ENCODE data around the gene UMODL1.
A peak's percentile ranks its signal among the peaks of the same experiment; 100 is the strongest.

The UMODL1 gene, protein sequence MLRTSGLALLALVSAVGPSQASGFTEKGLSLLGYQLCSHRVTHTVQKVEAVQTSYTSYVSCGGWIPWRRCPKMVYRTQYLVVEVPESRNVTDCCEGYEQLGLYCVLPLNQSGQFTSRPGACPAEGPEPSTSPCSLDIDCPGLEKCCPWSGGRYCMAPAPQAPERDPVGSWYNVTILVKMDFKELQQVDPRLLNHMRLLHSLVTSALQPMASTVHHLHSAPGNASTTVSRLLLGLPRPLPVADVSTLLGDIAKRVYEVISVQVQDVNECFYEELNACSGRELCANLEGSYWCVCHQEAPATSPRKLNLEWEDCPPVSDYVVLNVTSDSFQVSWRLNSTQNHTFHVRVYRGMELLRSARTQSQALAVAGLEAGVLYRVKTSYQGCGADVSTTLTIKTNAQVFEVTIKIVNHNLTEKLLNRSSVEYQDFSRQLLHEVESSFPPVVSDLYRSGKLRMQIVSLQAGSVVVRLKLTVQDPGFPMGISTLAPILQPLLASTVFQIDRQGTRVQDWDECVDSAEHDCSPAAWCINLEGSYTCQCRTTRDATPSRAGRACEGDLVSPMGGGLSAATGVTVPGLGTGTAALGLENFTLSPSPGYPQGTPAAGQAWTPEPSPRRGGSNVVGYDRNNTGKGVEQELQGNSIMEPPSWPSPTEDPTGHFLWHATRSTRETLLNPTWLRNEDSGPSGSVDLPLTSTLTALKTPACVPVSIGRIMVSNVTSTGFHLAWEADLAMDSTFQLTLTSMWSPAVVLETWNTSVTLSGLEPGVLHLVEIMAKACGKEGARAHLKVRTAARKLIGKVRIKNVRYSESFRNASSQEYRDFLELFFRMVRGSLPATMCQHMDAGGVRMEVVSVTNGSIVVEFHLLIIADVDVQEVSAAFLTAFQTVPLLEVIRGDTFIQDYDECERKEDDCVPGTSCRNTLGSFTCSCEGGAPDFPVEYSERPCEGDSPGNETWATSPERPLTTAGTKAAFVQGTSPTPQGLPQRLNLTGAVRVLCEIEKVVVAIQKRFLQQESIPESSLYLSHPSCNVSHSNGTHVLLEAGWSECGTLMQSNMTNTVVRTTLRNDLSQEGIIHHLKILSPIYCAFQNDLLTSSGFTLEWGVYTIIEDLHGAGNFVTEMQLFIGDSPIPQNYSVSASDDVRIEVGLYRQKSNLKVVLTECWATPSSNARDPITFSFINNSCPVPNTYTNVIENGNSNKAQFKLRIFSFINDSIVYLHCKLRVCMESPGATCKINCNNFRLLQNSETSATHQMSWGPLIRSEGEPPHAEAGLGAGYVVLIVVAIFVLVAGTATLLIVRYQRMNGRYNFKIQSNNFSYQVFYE
- 4.7 reads per million, percentile 18 among the genes with 10 or more reads in this experiment for total RNA-seq

DNA sequence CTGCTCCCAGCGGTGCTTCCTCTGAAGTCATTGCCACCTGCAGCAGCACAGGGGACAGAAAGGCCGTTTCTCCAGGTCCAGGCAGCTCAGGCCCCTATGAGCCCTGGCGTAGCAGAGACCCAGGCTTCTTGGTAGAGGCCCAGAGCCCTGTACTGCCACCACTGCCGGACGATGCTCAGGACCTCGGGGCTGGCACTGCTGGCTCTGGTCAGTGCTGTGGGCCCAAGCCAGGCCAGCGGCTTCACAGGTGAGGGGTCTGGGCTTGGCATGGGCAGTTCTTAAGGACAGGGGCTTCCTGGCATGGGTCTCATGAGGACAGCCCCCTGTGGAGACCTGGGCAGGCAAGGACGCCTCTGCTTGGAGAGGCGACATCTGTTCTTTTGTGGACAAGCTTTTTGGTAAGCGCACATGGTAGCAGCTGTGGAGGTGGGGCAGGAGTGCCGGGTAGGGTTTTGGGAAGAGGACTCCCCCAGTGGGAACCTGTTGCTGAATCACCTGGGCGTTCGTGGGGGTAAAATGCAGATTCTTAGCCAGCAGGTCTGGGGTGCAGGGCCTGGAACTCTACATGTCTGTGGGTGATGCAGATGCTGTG, at the start of gene UMODL1:
Gene UMODL1 (plus strand): TSS at position 172 of the 592 bp plus-strand sequence. CDS start 0 bp downstream, at position 172.
- DNase-seq = no peak

DNA sequence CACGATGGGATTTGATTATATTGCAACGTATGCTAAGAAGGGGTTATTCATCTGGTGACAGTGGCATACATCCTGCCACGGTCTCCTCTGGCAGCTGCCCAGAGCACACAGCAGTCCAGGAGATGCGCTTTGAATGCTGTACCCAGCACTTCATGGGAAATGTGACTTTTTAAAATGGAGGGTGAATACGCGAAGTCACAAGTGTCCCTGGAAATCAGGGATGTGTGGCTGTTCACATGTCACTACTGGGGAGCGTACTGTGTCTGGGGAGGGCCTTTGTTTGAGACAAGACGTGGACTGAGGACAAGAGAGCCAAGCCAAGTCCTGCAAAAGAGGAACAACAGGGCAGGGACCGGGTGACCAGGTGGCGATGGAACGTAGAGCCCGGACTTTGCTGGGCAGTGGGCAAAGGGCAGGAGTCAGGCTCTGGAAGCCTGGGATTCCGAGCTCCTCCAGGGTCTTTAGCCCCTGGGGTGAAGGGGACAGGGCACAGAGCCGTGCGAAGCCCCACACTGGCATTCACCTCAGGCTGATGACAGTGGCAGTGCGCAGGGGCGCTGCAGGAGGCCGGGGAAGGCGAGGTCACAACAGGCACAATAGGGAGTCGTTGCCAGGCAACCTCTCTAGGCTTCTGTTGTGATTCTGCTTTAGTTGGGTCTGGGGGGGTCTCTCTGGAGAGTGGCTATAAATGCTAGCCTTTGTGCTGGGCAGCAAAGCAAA, 49.6 kb upstream of the UMODL1 start:
- no peak for DNase-seq

DNA sequence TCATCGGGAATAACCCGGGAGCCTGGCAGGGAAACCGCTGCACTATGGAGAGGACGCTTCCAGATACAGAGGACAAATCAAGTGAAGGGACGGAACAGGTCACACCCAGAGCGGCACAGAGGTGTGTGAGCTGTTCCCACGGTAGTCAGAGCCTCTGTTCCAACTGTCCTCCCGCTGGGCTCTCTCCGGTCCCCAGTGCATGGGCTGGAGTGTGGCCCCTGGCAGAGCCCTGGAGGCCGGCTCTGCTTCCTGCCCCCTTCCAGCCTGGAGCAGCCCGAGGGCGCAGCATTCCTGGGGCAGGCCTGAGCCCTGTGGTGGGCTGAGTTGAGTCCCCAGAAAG, 49.1 kb upstream of the UMODL1 start:
- DNase-seq = no peak

DNA sequence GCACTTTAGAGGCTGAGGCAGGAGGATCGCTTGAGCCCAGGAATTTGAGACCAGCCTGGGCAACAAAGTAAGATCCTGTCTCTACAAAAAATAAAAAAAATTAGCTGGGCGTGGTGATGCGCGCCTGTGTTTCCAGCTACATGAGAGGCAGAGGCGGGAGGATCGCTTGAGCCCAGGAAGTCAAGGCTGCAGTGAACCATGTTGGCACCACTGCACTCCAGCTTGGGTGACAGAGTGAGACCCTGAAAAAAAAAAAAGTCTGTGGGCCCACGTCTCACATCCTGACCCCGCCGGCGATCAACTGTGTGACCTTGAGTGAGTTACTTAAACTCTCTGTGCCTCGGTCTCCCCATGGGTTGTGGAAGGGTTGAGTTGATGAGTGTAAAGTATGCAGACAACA, 48.2 kb upstream of the UMODL1 start:
- DNase-seq = no peak

DNA sequence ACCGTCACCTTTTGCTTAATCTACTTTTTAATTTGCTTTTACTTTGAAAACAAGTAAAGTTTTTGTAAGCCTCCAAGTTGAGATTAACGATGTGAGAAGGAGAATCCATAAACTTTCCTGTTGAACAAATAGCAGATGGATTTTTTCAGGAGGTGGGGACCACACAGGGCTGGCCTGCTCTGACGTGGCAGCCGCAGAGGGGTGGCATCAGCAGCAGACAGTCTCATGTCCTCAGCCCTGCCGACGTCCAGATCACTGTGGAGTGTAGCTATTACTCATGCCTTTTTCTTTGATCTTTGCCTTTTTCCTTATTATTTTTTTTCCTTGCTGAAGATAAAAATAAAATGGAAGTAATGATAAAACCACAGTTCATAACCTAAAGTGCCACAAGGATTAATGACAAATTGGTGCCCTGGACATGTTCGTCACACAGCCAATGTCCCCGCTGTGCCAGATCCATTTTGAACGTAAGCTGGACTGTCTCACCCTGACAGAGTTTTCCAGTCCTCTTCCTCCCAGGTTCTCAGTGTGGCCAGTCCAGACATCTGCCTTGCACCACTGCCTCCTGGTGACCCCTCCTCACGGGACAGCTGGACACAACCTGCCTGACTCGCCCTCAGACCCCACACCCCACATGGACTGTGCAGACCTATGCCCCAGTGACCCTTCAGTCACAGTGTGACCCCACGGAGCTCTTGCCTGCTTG, 45.6 kb upstream of the UMODL1 start:
- no peak for DNase-seq

DNA sequence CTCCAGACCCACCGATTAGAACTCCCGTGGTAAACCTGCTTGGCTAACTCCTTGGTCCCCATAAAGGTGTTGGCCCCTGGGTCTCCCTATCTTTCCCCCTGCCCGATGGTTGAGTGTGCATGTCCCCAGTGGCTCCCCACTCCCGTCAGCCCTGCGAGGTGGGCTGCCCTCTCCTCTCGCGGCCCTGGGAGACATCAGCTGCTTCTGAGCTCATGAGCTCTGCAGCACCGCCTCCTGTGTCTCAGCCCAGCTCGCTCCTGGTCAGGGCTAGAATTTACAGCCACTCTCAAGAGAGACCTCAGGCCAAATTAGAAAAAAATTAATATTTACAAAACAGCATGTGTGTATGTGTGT, 45.1 kb upstream of the UMODL1 start:
- DNase-seq = no peak

DNA sequence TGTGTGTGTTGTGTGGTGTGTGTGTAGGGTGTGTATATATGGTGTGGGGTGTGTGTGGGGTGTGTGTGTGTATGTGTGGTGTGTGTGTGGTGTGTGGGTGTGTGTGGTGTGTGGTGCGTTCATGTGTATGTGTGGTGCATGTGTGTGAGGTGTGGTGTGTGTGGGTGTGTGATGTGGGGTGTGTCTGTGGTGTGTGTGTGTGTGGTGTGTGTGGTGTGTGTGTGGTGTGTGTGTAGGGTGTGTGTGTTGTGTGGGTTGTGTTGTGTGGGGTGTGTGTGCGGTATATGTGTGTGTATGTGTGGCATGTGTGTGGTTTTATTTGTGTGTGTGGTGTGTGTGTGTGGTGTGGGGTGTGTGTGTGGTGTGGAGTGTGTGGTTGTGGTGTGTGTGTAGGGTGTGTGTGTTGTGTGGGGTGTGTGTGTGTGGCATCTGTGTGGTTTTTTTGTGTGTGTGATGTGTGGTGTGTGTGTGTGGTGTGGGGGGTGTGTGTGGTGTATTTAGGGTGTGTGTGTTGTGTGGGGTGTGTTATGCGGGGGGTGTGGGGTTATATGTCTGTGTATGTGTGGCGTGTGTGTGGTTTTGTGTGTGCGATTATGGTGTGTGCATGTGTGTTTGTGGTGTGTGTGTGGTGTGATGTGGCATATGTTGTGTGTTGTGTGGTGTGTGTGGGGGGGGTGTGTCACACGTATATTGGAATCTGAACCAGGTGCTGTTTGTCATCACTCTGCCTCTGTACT, 43.9 kb upstream of the UMODL1 start:
- DNase-seq = no peak

DNA sequence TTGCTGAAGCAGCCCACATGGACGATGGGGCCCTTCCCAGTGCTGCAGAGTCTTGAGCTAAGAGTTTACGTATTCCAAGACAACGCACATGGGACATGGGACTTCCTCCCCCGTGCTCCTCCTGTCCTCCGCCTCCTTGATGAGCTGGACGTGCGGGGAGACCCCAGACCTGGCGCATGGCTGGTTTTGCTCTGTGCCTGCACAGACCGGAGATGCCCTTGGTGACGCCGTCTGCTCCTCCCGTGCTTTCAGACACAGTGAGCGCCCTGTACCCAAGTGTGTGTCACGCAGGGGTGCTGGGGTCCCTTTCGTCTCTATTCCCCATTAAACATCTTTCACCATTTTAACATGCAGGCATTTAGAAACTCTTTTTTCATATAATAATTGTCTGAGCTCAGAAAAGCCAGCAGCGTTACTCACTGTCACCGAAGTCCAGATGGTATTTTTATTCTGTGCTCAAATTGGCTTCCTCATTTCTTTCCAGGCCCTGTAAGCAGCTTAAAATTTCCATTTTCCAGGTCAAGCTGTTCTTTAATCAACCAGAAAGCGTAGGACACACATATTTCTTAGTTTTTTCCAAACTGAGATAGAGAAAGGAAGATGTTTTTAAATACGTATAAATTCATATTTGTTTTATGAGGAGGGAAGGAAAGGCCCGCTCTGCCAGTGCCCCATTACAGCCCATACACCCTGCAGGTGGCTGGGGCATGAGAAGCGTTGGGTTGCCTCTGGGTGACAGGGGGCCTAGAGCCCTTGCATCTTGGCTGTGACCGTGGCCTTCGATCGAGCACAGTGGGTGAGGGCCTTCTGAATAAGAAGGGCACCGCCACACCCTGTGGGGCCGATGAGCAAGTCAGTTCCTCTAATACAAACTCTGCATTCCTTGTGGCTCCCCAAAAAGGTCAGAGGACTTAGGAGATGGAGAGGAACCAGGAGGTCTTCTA, 43.0 kb upstream of the UMODL1 start:
- no peak for DNase-seq

DNA sequence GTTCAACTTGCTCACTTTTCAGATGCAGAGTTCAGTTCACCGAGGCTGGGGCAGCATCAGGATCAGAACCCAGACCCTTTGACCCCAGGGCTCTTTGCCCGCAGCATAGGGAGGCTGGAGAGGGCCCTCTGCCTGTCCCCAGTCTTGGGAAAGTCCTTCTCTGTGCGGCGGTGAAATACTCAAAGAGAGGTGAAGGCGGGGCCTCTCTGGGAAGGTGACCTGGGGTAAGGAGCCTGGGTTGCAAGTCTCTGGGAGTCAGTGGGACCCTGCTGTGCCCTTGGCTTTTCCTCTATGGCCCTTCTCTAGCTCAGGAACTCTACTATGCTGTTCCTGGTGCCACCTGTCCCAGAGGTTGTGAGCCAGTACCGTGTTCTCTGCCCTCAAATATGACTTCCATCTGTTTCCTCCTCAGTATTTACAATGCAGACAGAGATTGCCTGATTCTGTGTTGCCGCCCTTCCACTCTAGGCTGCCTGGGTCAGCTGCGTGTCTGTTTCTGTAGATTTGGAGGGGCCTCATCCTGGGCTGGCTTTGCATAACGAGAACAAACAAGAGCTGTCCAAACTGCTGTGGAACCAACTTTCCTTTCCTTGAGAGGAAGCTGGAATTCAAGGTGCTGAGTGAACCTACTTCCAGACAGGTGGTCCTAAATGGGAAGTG, 42.2 kb upstream of the UMODL1 start:
- no peak for DNase-seq

DNA sequence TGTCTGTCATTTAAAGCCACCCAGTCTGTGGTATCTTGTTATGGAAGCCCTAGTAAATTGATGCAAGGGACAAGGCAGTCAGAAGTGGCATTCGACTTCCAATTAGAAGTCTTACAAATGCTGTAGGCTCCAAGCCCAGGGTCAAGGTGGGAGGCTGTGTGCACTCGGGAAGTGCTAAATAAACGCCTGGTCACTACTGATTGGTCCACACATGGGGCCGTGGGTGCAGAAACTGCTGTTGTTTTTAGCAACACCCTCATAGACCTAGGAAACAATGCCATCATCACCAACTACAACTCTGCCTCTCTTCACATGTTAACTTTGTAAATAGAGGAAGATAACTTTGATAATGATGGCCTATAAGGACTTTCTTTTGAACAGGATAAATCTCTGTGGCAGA, 40.8 kb upstream of the UMODL1 start:
- DNase-seq = no peak

DNA sequence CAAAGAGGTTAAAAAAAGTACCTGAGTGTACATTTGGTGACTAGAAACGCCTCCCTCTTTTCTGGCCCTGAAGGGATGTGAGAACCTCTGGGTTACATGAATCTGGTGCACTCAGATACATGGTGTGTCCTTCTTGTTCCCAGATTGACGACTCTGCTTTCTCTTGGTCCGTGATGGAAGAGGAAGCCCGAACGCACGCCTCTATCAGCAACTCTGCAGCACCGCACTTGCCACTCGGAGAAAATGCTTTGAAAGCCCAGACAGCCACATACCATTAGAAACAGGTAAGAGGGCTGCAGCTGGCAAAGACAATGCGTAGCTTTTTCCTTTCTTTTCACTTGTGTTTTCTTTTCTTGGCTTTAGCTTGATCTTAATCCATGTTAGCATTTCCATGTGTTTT, 39.9 kb upstream of the UMODL1 start:
- DNase-seq = no peak

DNA sequence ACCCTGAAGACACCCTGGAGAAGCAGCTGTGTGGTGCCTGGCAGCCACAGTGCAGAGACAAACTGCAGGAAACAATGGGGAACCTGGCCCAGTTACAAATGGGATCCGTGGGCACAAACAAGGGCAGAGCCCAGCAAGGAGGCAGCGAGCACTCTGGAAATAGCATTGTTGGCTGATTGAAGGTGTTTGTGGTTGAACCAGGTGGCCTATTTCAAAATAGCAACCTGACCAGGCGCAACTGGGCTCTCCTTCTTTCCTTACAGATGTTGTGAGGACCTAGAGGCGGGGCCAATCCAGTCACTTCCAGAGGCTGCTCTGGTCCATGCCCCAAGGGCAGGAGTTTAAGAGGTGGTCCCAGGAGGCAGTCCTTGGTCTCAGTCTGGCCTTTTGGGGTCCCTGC, 39.3 kb upstream of the UMODL1 start:
- no peak for DNase-seq

DNA sequence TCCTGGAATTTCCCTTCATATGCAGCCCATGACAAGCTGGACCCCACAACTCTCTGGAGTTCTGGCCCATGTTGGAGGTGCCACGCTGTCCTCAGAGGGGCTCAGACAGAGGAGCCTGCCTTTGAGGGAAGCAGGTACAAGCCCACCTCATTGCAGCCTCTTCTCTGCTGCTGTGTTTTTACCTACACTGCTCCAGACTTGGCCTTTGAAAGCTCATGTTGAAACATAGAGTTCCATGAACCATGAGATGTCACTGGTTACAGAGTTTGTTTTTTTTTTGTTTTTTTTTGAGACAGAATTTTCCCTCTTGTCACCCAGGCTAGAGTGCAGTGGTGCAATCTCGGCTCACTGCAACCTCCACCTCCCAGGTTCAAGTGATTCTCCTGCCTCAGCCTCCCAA, 38.9 kb upstream of the UMODL1 start:
- no peak for DNase-seq

DNA sequence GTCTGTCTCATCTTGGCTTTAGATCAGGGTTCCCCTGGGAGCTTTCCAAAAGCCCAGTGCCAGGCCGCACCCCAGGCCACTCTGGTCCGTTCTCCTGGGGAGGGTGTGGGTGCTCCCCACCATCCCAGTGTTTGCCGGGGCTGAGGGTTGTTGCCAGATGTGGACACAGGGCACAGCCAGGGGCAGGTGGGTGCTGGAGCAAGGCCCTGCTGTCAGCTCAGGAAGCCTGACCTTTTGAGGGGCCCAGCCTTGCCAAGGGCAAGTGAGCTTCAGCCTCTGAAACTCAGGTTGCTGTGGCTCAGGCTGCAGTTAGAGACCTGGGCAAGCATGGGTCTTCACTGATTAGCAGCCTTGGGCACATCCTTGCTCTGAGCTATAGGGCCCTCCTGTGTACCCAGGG, 38.1 kb upstream of the UMODL1 start:
- DNase-seq = no peak

DNA sequence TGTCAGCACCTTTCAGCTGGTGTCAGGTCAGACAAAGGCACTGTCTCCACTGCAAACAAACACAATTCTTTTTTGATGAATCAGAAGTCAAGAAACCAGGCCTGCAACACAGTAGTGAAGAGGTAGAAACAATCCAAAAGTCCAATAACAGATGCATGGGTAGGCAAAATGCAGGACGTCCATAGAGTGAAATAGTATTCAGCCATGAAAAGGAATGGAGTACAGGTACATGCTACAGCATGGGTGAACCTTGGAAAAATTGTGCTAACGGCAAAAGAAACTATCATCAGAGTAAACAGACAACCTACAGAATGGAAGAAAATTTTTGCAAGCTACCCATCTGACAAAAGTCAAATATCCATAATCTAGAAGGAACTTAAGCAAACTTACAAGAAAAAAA, 34.8 kb upstream of the UMODL1 start:
- no peak for DNase-seq

DNA sequence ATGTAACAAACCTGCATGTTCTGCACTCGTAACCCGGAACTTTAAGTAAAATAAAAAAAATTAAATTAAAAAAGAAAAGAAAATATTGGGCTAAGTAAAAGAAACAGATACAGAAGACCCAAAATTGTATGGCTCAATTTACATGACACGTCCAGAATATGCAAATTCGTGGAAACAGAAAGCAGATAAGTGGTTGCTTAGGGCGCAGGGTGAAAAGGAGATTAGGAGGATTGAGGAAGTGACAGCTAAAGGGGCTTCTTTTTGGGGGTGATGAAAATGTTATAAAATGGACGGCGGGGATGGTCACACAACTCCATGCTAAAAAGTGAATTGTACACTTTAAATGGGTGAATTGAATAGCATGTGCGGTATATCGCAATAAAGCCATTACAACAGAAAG, 33.6 kb upstream of the UMODL1 start:
- no peak for DNase-seq

DNA sequence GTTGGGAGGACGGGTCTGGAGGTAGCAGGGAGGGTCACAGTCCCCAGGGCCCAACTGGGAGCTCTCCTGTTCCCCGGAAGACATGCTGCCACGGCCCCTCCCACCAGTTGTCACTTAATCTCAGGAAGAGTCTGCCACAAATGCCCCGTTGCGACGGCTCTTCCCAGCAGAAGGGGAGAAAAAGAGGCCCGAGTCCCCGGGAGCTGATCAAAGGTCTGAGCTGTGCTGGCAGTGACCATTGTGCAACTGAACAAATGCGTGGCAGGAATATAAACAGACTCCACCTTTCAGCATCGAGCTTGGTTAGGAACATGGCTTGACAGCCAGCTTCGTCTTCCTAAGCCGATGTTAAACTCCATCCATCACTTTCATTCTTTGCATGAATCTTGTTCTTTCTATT, 33.2 kb upstream of the UMODL1 start:
- no peak for DNase-seq

DNA sequence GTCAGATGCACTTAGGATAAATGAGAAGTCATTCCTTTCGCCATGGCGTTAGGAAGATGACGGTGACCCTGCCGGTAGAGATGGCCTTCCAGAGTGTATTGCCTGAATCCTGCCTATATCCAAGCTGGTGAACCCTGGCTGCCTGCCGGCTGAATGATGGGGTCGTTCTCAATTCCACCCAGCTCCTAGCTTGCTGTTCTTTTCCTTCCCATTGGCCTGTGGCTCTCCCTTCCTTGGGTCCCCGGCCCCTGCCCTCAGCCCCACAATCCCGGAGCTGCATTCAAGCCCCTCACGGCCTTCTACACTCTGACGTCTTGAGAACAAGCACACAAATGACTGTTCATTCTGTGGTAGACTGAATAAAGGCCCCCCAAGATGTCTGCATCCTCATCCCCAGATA, 32.7 kb upstream of the UMODL1 start:
- no peak for DNase-seq

DNA sequence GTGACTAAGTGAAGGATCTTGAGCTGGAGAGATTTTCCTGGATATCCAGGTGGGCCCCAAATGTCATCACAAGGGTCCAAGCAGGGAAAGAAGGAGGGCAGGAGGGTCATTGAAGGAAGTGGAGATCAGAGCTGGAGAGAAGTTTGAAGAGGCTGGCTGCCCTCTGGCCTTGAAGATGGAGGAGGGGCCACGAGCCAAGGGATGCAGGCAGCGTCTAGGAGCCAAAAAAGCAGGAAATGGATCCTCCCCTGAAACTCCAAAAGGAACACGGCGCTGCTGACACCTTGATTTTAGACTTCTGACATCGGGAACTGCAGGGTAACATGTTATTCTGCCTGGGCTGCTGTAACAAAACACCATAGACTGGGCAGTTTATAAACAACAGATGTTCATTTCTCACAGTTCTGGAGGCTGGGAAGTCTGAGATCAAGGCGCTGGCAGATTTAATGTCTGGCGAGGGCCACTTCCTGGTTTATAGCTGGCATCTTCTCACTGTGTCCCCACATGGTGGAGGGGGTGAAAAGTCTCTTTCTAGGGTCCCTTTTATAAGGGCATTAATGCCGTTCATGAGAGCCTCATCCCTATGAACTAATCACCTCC, 32.2 kb upstream of the UMODL1 start:
- no peak for DNase-seq
